Measurements from ENCODE around the gene GSTCD. TPM values are rescaled to one million over a fixed set of nuclear protein-coding genes. Genes with fewer than 3 reads are reported as not detected.

GSTCD gene
- total and polyA plus RNA-seq, 2 donors (not counting 1 experiment from before 2014, with no cell fraction given): 8.5 to 10.9 TPM

DNA sequence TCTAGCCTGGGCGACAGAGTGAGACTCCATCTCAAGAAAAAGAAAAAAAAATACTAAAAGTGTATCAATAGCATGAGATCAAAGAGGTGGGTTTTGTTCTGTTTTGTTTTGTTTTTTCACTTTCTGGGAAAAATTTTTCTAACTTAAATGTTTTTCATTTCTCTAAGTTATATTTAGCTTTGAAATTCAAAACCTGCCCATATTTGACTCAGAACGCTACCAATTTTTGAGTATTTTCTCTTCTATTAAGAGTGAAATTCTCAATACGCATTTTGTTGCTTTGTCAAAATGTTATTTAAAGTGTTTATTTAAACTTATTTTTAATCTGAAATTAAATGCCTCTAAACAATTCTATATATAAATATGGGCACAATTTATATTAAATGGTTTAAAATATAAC lies 39.6 kb downstream of the GSTCD start:
- Histone ChIP-seq H3K4me2 (ENCODE audit: extremely low read depth, insufficient read depth, low read length) (no peak overlapping the region), H3K4me3 (replicated peaks in 1 of 4; ENCODE audit: control extremely low read depth in 1 of 4, insufficient read depth in 1 of 4, low read depth in 3 of 4, low read length in 4 of 4) (no peak overlapping the region), H3K27me3 (ENCODE audit: control insufficient read depth, insufficient read depth, low read length) (no peaks in the 10 kb centered on the region), H3K9me3 (ENCODE audit: control insufficient read depth, insufficient read depth, low read depth, low read length) (no peaks in the 10 kb centered on the region), H3K36me3 (ENCODE audit: control insufficient read depth, insufficient read depth, low read length) (no peaks in the 10 kb centered on the region), H3K79me2 (ENCODE audit: control insufficient read depth, insufficient read depth, low read length) (no peaks in the 10 kb centered on the region), H3K9ac (ENCODE audit: insufficient read depth, low read length) (no peak overlapping the region), H3K27ac (ENCODE audit: insufficient read depth, low read length) (no peak overlapping the region), H3K4me1 (ENCODE audit: control insufficient read depth, extremely low read depth, insufficient read depth, low read length) (no peaks in the 10 kb centered on the region), H2AFZ (ENCODE audit: low read length) (no peak overlapping the region), H4K20me1 (ENCODE audit: control insufficient read depth, extremely low read depth, insufficient read depth, low read length) (no peaks in the 10 kb centered on the region)
- no peak for TF ChIP-seq EZH2 (IDR thresholded peaks at IDR 0.05; ENCODE audit: low read length, missing control alignments)
- TF ChIP-seq, protein P1, sequence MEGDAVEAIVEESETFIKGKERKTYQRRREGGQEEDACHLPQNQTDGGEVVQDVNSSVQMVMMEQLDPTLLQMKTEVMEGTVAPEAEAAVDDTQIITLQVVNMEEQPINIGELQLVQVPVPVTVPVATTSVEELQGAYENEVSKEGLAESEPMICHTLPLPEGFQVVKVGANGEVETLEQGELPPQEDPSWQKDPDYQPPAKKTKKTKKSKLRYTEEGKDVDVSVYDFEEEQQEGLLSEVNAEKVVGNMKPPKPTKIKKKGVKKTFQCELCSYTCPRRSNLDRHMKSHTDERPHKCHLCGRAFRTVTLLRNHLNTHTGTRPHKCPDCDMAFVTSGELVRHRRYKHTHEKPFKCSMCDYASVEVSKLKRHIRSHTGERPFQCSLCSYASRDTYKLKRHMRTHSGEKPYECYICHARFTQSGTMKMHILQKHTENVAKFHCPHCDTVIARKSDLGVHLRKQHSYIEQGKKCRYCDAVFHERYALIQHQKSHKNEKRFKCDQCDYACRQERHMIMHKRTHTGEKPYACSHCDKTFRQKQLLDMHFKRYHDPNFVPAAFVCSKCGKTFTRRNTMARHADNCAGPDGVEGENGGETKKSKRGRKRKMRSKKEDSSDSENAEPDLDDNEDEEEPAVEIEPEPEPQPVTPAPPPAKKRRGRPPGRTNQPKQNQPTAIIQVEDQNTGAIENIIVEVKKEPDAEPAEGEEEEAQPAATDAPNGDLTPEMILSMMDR (conservative IDR thresholded peaks at IDR 0.05 in 1 of 2, IDR thresholded peaks at IDR 0.05 in 1 of 2; ENCODE audit: low read depth in 1 of 2, low read length in 2 of 2): no peak
- DNase-seq (ENCODE audit: low read depth in 2 of 2): no peak

DNA sequence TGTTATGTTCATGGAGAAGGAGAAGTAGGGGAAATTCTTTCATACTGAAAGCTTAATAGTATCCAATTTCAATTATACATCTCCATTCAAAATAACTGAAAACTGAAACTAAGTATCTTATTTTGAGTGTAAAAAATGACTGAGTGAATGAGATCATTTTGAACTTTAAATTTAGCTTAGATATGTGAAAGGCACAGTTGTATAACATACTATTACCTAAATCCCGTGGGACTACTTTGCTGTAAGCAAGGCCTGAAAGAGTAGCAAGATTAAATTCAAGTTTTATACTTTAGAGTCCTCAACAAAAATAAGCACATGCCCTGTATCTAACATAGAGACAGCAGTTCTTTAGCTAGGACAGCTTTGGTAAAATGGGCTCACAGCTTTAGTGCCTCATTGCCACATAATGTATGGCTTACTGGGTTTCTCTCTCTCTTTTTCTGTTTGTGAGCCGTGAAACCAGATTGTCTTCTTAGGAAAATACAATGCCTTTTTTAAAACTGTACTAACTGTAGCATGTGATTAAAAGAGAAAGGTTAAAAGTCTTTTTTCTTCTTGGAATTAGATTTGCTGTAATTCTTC lies 43.2 kb downstream of the GSTCD start:
- Histone ChIP-seq H3K4me1 (ENCODE audit: control insufficient read depth, extremely low read depth, insufficient read depth, low read length) (no peaks in the 10 kb centered on the region), H4K20me1 (ENCODE audit: control insufficient read depth, extremely low read depth, insufficient read depth, low read length) (no peaks in the 10 kb centered on the region), H3K27ac (ENCODE audit: insufficient read depth, low read length) (no peak overlapping the region), H3K9me3 (ENCODE audit: control insufficient read depth, insufficient read depth, low read depth, low read length) (no peaks in the 10 kb centered on the region), H3K4me3 (replicated peaks in 1 of 4; ENCODE audit: control extremely low read depth in 1 of 4, insufficient read depth in 1 of 4, low read depth in 3 of 4, low read length in 4 of 4) (no peak overlapping the region), H3K9ac (ENCODE audit: insufficient read depth, low read length) (no peak overlapping the region), H3K79me2 (ENCODE audit: control insufficient read depth, insufficient read depth, low read length) (no peaks in the 10 kb centered on the region), H3K36me3 (ENCODE audit: control insufficient read depth, insufficient read depth, low read length) (no peaks in the 10 kb centered on the region), H2AFZ (ENCODE audit: low read length) (no peak overlapping the region), H3K27me3 (ENCODE audit: control insufficient read depth, insufficient read depth, low read length) (no peaks in the 10 kb centered on the region), H3K4me2 (ENCODE audit: extremely low read depth, insufficient read depth, low read length) (no peak overlapping the region)
- DNase-seq (ENCODE audit: low read depth in 2 of 2): no peak
- TF ChIP-seq EZH2 (IDR thresholded peaks at IDR 0.05; ENCODE audit: low read length, missing control alignments): no peak
- TF ChIP-seq, protein P1 (conservative IDR thresholded peaks at IDR 0.05 in 1 of 2, IDR thresholded peaks at IDR 0.05 in 1 of 2; ENCODE audit: low read depth in 1 of 2, low read length in 2 of 2): no peak

GRCh38 chr4:105753361-105753760 lies 44.8 kb downstream of the GSTCD start:
- Histone ChIP-seq H2AFZ (ENCODE audit: low read length) (no peak overlapping the region), H3K27ac (ENCODE audit: insufficient read depth, low read length) (no peak overlapping the region), H4K20me1 (ENCODE audit: control insufficient read depth, extremely low read depth, insufficient read depth, low read length) (no peaks in the 10 kb centered on the region), H3K9ac (ENCODE audit: insufficient read depth, low read length) (no peak overlapping the region), H3K4me1 (ENCODE audit: control insufficient read depth, extremely low read depth, insufficient read depth, low read length) (no peaks in the 10 kb centered on the region), H3K4me3 (replicated peaks in 1 of 4; ENCODE audit: control extremely low read depth in 1 of 4, insufficient read depth in 1 of 4, low read depth in 3 of 4, low read length in 4 of 4) (no peak overlapping the region), H3K9me3 (ENCODE audit: control insufficient read depth, insufficient read depth, low read depth, low read length) (no peaks in the 10 kb centered on the region), H3K4me2 (ENCODE audit: extremely low read depth, insufficient read depth, low read length) (no peak overlapping the region), H3K36me3 (ENCODE audit: control insufficient read depth, insufficient read depth, low read length) (no peaks in the 10 kb centered on the region), H3K79me2 (ENCODE audit: control insufficient read depth, insufficient read depth, low read length) (no peaks in the 10 kb centered on the region), H3K27me3 (ENCODE audit: control insufficient read depth, insufficient read depth, low read length) (no peaks in the 10 kb centered on the region)
- TF ChIP-seq, protein P1 (conservative IDR thresholded peaks at IDR 0.05 in 1 of 2, IDR thresholded peaks at IDR 0.05 in 1 of 2; ENCODE audit: low read depth in 1 of 2, low read length in 2 of 2): no peak
- TF ChIP-seq EZH2 (IDR thresholded peaks at IDR 0.05; ENCODE audit: low read length, missing control alignments): no peak
- no peak for DNase-seq (ENCODE audit: low read depth in 2 of 2)

Measured in fibroblast of lung (primary cell).